HepG2 (cell line): ENCODE data around the gene AOX1. TPM values are rescaled to one million over a fixed set of nuclear protein-coding genes. Genes with fewer than 3 reads are reported as not detected.

ENCODE experiments used
- ATF1 ChIP-seq: IDR thresholded peaks from 2 replicates; pipeline ENCODE4 v1.6.1; 2016; ENCODE audit warnings: mild to moderate bottlenecking, control low read depth
- BCL3 ChIP-seq: sonication (generic); formaldehyde crosslinking; IDR thresholded peaks from 2 replicates; pipeline ENCODE4 v1.5.1; 2020; ENCODE audit warnings: mild to moderate bottlenecking, missing genetic modification reagents, moderate library complexity
- CTCF ChIP-seq: sonication (generic); formaldehyde crosslinking; IDR thresholded peaks from 2 replicates; pipeline ENCODE4 v1.5.0; 2020; ENCODE audit warnings: mild to moderate bottlenecking, missing genetic modification reagents, moderate library complexity
- DMTF1 ChIP-seq: sonication (generic); formaldehyde crosslinking; IDR thresholded peaks from 2 replicates; pipeline ENCODE4 v1.4.0; 2020; ENCODE audit warnings: mild to moderate bottlenecking, missing genetic modification reagents
- E2F2 ChIP-seq: sonication (generic); formaldehyde crosslinking; IDR thresholded peaks from 2 replicates; pipeline ENCODE4 v1.4.0; 2020; ENCODE audit warnings: missing genetic modification reagents, borderline replicate concordance
- GMEB1 ChIP-seq: sonication (generic); formaldehyde crosslinking; IDR thresholded peaks from 2 replicates; pipeline ENCODE4 v1.5.1; 2020; ENCODE audit warnings: missing genetic modification reagents, mild to moderate bottlenecking, borderline replicate concordance
- PPARG ChIP-seq: conservative IDR thresholded peaks from 2 replicates; pipeline ENCODE4 v1.6.1; 2016; ENCODE audit warnings: missing biosample characterization, missing genetic modification reagents
- TMF1 ChIP-seq: sonication (generic); formaldehyde crosslinking; IDR thresholded peaks from 2 replicates; pipeline ENCODE4 v1.8.1; 2022; ENCODE audit warnings: low read depth, missing genetic modification reagents
- ZFY ChIP-seq: sonication (generic); formaldehyde crosslinking; IDR thresholded peaks from 2 replicates; pipeline ENCODE4 v1.4.0; 2020; ENCODE audit warnings: missing genetic modification reagents
- ZHX1 ChIP-seq: sonication (generic); formaldehyde crosslinking; IDR thresholded peaks from 2 replicates; pipeline ENCODE4 v1.8.1; 2022; ENCODE audit warnings: low read depth, mild to moderate bottlenecking, missing genetic modification reagents
- ZNF230 ChIP-seq: sonication (generic); formaldehyde crosslinking; IDR thresholded peaks from 2 replicates; pipeline ENCODE4 v1.4.0; 2020; ENCODE audit warnings: mild to moderate bottlenecking, missing genetic modification reagents
- ZNF607 ChIP-seq: sonication (generic); formaldehyde crosslinking; IDR thresholded peaks from 2 replicates; pipeline ENCODE4 v1.5.1; 2020; ENCODE audit warnings: missing genetic modification reagents, mild to moderate bottlenecking, borderline replicate concordance
- ZNF629 ChIP-seq: sonication (generic); formaldehyde crosslinking; conservative IDR thresholded peaks from 2 replicates; pipeline ENCODE4 v1.5.0; 2020; ENCODE audit warnings: missing genetic modification reagents
- ZNF790 ChIP-seq: sonication (generic); formaldehyde crosslinking; IDR thresholded peaks from 2 replicates; pipeline ENCODE4 v1.8.0; 2022; ENCODE audit warnings: missing genetic modification reagents, mild to moderate bottlenecking, borderline replicate concordance
- polyA plus RNA-seq, 8 experiments: library from polyadenylated mRNA; depleted of rRNA in 3 of 8; stranded (reverse) in 7 of 8; unstranded in 1 of 8; fragments of >200 nt; fragmentation: Illumina TruSeq in 4 of 8; extraction: Trizol in 4 of 8; gene quantifications; 2 replicates each; pipeline versions ENCODE4 v1.2.1 to v1.2.3, GENCODE V29; 2011 to 2016; ENCODE audit warnings: low read depth in 4 of 8, missing spikeins in 1 of 8, mixed read lengths in 1 of 8; ENCODE audit not compliant: insufficient read depth in 1 of 8
- total RNA-seq, 5 experiments: library from RNA; depleted of rRNA; stranded (reverse); fragments of >200 nt; fragmentation: Illumina TruSeq; extraction: Trizol; gene quantifications; 2 replicates each; pipeline ENCODE4 v1.2.3, GENCODE V29; 2016; ENCODE audit warnings: low read depth in 1 of 5

Gene AOX1
- total and polyA plus RNA-seq, 2 of the 13 experiments (the other 11 are each of a cell fraction or from before 2014, with no cell fraction given) = 9.2 to 18.0 TPM

GRCh38 chr2:200702646-200703118 lies 116.9 kb downstream of the AOX1 start (continued):
- TF ChIP-seq DMTF1 (no peak), TMF1 (CRISPR knock-in tag) (no peak), ZHX1 (CRISPR knock-in tag) (no peak; the same call in 1 of the 2 replicates), ZFY (CRISPR knock-in tag) (no peak), ZNF607 (CRISPR knock-in tag) (no peak), ATF1 (CRISPR knock-in tag) (peak; percentile 60; the same call in 1 of the 2 replicates), ZNF790 (CRISPR knock-in tag) (no peak), ZNF230 (no peak), GMEB1 (no peak), E2F2 (CRISPR knock-in tag) (no peak), BCL3 (no peak), CTCF (CRISPR knock-in tag) (no peak), ZNF629 (CRISPR knock-in tag) (no peak), PPARG (peak; percentile 69)
